Skeletal muscle cell (primary cell): Measurements from ENCODE around the gene HOXD1.

ENCODE experiments used
- DNase-seq: peaks from one replicate; pipeline ENCODE4 v3.0.0-alpha.2; 2010; ENCODE audit warnings: low read depth
- H3K4me3 ChIP-seq: 2 replicates; pipeline ENCODE4 v1.5.1; 2011; ENCODE audit warnings: low read depth, mild to moderate bottlenecking, control low read depth, low read length, moderate library complexity

HOXD1 gene

DNA sequence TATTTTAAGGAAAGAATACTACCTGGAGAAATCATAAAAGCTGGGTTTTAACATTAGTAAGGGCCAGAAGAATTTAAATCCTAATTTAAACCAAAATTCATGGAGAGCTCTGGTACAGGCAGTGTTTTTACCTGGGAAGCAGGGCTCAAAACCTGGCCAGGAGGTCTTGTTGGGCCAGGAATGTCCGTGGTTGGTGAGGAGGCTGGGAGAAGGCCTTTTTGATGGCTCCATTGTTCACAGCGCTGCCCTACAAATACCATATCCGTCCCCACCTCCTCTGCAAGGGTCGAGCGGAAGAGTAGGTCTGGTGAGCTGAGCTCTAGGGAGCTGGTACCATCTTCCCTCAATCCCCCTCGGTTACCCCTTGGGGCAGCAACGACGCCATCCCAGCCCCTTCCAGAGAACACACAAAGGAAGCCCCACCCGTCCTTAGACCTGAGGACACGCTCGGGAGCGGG is 10.9 kb upstream of the HOXD1 start:
- H3K4me3 ChIP-seq = peak overlapping the region; percentile 43
- DNase-seq = no peak

DNA sequence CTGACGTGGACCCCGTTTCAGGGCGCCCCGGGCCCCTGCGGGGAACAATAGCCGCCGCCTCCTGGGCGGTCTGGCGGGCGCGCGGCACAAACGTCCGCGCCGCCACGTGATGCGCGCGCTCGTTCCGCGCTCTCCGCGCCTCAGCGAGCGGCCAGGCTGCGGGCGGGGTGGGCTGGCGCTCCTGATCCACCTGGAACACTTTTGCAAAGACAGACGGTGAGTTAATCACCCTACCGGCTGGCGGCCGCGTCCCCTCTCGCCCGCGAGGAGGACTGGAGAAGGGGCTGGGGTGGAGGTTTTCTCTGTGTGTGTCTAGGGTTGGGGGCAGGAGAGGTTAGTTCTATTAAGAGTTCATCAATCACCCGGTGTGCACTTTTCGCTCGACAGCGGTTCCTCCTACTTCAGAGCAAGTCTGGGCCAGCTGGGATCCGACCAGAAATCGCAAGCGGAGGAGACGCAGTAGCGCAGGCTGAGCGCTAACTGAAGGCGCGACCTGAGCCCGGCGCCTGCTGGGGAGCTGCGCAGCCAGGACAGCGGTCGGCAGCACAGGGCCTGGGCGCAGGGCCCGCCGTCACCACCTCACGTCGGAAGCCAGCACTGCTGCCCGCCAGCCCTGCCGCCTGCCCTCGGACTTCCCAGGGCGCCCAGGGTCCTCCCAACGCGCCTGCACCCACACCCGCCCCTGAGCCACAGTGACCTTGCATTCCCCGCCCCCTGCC is 10.3 kb upstream of the HOXD1 start:
- peak overlapping the region; percentile 43 for H3K4me3 ChIP-seq

DNA sequence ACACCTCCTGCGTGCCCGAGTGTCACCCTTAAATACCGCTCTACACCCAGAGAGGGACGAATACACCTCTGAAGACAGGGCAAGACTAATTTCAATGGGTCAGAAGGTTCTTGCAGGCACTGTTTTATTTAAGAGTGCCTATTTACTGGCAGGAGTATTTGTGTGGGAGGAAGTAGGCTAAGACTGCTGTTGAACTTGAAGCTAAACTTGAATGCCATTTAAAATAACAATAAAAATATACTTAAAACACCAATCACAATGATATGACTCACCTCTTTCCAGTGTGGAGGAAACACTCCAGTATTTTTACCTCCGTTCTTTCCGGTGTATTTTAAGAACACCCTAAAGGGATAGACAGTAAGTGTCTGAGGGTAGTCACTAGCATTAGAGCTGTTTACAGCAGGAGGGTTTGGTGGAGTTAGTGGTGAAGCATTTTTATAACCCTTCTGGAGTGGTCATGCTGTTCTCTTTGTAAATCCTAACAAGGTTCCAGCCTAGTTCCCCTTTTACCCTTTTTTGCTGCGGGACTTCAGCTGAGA is 9.6 kb upstream of the HOXD1 start:
- peak overlapping the region; percentile 43 for H3K4me3 ChIP-seq
- no peak for DNase-seq

More for the DNA sequence above, 10.3 kb upstream of the HOXD1 start:
- no peak for DNase-seq

DNA sequence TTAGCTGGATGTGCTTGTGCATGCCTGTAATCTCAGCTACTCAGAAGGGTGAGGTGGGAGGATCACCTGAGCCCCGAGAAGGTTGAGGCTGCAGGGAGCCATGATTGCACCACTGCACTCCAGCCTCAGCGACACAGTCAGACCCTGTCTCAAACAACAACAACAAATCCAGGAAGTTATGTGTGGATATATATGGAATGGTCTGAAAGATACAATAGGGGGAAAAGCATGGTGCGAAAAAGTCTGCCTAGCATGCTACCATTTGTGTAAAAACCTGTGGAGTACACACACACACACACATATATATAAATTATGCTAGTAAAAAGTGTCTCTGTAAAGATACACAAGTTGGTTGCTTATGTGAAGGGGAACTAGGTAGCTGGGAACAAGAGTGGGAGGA is 6.9 kb upstream of the HOXD1 start:
- no peak overlapping the region for H3K4me3 ChIP-seq
- DNase-seq = no peak

DNA sequence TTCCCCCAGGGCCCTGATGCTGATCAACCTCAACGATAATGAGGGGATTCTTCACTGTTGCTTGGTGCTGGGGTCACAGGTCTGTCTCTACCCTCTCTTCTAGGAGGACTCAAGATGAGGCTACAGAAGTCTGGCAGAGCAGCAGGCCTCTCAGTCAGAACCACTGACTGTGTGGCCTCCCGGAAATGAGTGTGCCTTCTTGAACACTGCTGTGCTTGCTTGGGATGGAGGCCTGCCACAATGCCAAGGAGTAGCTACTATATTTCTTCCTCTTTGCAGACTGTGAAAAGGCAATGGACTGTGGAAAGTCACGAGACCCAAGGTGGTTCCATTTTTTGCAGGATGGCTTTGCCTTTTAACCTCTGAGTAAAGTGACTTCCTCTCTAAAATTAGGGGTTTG is 5.8 kb upstream of the HOXD1 start:
- no peak overlapping the region for H3K4me3 ChIP-seq
- no peak for DNase-seq

DNA sequence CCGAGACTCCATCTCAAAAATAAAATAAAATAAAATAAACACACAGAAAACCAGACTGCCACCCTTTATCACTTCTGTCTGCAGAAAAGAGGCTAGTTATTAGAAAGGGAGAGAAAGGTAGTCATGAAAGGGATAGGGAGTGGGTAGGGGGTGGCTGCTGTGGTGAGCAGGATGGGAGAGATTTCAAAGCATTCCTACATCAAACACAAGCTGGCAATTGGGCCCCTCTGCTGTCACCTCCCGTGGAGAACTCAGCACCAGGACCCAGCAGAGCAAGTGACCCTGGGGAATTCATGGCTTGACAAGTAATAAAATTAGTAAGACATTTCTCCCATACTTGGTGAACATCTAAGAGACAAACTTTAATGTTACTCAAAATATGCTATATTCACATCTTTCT is 3.7 kb upstream of the HOXD1 start:
- DNase-seq = no peak
- H3K4me3 ChIP-seq = no peak overlapping the region

DNA sequence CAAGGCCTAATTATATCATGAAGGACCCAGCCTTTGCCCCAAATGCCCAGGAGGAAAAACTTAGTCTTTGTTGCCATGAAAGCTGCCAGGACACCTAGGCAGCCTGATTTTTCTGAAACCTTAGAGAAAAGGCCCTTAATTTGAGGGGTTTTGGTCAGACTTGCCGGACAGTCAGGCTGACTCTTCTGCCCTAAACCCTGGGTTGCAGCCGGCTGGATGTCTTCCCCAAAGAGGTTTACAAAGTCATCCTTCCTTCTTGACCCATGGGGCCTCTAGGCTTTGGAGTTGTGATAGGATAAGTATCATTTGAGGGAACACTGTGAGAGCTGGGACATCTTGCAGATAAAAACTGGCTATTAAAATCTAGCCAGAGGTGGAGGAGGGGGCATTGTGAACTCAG is 2.4 kb upstream of the HOXD1 start:
- DNase-seq = no peak
- H3K4me3 ChIP-seq = no peak overlapping the region

DNA sequence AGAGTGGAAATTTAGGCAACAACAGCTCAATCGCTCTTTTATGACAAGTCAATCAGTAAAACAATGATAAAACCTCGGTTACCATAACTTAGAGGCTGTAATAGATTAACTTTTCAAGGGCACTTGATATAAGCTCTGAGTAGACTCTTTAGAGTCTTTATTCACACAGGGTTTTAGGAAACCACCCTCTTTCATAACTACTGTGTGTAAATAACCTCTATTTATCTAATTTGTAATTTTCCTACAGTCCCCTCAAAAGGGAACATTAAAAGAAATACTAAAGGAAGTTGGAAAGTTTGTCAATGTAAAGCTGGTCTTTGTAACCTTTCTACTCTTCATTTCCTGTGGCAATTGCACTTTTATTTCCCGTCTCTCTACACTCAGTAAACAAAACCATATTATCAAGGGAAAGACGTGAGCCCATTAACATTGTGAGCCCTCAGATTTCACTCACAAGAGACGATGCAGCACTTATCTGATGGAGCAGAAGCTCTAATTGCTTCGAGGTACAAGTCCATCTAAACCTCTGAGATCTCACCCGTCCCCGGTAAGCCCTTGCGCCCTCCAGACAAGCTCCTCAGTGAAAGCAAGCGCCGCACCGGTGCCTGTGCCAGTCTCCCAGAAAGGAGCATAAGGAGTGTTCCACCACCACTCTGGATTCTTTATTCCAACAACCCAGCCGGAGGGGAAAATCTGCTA is 1.1 kb upstream of the HOXD1 start:
- peak overlapping the region; percentile 56 for H3K4me3 ChIP-seq
- no peak for DNase-seq

DNA sequence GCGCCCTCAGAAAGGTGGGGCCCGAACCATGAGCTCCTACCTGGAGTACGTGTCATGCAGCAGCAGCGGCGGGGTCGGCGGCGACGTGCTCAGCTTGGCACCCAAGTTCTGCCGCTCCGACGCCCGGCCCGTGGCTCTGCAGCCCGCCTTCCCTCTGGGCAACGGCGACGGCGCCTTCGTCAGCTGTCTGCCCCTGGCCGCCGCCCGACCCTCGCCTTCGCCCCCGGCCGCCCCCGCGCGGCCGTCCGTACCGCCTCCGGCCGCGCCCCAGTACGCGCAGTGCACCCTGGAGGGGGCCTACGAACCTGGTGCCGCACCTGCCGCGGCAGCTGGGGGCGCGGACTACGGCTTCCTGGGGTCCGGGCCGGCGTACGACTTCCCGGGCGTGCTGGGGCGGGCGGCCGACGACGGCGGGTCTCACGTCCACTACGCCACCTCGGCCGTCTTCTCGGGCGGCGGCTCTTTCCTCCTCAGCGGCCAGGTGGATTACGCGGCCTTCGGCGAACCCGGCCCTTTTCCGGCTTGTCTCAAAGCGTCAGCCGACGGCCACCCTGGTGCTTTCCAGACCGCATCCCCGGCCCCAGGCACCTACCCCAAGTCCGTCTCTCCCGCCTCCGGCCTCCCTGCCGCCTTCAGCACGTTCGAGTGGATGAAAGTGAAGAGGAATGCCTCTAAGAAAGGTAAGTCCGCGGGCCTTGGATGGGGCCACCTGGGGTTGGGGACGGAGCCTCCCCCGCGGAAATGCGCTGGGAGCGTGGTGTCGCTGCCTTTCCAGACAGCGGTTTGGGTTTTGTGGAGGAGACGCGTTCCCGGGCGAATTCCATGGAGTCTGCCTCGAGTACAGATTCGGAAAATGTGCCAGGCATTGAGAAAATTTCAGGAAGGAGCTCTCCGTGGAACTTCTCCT is 559 bp downstream of the HOXD1 start:
- H3K4me3 ChIP-seq = peak overlapping the region; percentile 56
- no peak for DNase-seq

DNA sequence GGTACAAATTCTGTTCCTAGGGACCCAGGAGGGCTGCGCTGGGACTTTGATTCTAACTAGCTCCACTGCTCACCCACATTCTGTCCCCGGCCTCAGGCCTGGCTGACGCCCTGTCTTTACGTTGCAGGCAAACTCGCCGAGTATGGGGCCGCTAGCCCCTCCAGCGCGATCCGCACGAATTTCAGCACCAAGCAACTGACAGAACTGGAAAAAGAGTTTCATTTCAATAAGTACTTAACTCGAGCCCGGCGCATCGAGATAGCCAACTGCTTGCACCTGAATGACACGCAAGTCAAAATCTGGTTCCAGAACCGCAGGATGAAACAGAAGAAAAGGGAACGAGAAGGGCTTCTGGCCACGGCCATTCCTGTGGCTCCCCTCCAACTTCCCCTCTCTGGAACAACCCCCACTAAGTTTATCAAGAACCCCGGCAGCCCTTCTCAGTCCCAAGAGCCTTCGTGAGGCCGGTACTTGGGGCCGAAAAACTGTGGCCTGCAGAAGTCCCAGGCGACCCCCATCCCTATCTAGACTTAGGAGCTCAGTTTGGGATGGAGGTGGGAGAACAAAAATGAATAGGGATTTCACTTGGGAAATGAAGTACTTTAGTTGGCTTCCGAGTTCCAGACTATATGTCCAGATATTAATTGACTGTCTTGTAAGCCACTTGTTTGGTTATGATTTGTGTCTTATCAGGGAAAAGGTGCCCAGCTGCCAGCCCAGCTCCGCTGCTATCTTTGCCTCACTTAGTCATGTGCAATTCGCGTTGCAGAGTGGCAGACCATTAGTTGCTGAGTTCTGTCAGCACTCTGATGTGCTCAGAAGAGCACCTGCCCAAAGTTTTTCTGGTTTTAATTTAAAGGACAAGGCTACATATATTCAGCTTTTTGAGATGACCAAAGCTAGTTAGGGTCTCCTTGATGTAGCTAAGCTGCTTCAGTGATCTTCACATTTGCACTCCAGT is 1.5 kb downstream of the HOXD1 start:
- no peak overlapping the region for H3K4me3 ChIP-seq
- no peak for DNase-seq

DNA sequence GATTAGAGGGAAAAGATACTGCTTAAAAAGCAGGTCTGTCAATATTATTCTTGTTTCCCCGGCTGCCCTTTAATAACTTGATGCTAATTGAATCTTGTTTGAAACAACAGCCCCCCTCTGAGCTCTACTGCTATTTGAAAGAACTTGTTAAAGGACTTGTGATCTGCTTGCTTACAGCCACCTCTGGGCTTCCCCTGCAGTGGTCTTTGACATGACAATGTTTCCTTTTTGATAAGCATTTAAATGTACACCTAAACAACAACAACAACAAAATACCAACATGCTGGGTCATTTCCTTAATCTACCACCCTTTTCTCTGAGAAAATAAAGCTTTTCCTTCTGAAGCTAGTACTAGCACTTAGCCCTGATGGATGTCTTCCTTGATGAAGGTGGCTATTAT is 3.9 kb downstream of the HOXD1 start:
- DNase-seq = no peak
- H3K4me3 ChIP-seq = no peak overlapping the region

DNA sequence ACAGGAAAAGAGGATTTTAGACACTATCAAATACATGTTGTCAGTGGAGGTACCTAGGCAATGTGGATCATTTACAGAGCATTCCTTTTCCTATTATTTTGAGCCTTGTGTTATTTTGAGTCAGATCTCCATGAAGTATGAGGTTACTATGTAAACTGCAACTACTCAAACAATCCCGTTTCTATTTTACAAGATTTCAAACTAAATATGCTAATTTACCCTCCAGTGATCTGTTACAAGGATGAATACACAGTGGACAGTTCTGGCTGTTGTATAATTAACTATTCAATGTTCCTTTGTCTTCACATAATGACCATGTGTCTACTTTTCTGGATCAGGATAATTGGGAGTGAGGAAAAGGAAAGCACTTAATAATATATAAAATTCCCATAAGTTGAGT is 4.6 kb downstream of the HOXD1 start:
- no peak for DNase-seq
- no peak overlapping the region for H3K4me3 ChIP-seq

DNA sequence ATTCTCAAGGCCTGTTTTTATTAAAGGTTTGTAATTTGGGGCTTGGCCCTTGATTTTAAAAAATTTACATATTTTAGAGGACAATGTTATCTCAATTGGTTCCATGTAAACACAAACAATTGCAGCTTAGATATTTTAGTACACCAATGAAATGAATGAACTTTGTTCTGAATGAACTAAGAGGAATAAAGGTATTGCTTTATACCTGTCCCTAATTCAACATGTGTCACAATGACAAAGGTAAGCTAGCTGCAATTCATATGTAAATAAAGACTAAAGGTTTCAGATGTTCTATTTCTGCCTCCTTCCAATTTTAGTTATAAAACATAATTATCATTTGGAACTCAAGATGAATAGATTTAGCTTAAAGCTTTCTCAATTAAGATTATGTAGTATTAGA is 11.4 kb downstream of the HOXD1 start:
- DNase-seq = no peak

DNA sequence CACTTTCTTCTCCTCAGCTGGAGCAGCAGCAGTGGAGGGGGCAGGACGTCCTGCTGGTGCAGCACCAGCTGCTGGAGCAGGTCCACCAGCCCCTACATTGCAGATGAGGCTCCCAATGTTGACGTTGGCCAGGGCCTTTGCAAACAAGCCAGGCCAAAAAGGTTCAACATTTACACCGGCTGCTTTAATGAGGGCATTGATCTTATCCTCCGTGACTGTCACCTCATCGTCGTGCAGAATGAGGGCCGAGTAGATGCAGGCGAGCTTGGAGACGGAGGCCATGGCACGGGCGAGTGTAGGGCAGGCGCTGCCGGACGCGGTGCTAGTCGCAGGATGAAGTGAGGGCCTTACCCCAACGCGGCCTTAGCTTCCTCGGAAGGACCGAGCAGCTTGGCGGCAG is 12.5 kb downstream of the HOXD1 start:
- DNase-seq = no peak

More for the DNA sequence above, 11.4 kb downstream of the HOXD1 start:
- H3K4me3 ChIP-seq = no peak overlapping the region

DNA sequence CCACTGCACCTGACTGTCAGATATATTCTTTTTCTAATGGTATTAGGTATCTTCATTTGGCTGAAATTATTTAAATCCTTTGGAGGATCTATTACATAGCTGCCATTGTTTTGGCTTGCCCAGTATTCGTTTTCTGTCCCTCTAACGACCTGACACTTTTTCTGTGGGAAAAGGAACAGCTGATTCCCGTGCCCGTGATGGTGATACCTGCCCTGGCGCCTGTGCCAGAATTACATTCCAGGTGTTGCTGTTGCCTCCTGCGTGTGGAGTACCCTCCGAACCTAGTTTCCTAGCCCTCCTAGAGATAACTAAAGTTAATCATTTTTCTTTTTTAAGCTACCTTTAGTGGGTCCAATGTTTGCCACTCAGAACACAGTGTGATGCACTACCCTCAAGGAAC is 14.0 kb downstream of the HOXD1 start:
- no peak overlapping the region for H3K4me3 ChIP-seq
- no peak for DNase-seq

More for the DNA sequence above, 12.5 kb downstream of the HOXD1 start:
- no peak overlapping the region for H3K4me3 ChIP-seq

DNA sequence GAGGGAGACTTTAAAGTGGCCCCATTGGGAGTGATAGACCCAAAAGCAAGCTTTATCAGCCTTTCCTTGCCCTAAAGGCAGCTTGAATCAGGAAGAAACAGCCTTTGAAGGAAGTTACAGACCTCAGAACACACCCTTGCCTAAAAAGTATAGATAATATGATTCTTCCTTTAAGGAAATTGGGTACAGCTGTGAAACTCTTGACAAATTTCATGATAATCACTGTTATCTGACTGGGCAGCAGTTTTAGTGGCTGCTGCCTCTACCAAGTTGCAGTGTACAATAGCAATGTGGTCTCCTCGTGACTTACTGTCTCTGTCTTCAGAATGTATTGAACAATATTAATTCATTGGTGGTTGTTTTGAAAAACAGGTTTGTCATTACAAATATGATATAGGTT is 16.7 kb downstream of the HOXD1 start:
- H3K4me3 ChIP-seq = no peak overlapping the region
- DNase-seq = no peak

DNA sequence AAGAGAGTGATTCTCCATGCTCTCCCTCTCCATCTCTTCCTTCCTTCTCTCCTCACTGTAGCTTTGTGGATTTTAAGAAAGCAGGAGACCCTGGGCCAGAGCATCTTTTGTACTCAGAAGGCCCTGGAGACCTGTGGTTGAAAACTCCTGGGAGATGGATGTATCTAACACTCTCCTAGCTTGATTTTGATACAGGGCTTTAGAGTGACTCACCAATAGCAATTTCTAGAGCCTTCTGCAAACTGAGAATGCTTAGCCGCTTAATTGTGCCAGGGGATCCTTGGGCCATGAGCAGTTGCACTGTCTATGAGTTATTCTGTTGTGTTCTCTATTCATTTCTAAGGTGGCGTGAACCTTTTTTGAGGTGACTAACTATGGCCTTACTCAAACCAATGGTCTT is 17.7 kb downstream of the HOXD1 start:
- DNase-seq = no peak
- no peak overlapping the region for H3K4me3 ChIP-seq

DNA sequence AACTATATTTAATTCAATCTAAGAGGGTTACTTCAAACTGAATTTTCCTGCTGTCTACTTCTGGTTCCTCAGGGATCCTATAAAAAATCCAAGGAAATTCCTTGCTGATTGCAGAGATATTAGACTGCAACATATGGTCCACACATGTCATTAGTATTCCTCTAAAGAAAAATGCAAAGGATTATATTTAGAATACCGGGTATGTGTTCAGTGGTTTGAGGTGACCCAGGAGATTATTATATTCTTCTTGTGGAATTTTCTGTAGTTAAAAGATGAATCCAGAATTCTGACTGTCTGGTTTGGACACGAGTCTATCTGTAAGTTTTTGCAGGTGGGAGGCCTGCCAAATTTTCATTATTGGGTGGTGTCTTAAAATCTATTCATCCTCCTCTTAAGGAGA is 18.2 kb downstream of the HOXD1 start:
- H3K4me3 ChIP-seq = no peak overlapping the region
- DNase-seq = no peak

DNA sequence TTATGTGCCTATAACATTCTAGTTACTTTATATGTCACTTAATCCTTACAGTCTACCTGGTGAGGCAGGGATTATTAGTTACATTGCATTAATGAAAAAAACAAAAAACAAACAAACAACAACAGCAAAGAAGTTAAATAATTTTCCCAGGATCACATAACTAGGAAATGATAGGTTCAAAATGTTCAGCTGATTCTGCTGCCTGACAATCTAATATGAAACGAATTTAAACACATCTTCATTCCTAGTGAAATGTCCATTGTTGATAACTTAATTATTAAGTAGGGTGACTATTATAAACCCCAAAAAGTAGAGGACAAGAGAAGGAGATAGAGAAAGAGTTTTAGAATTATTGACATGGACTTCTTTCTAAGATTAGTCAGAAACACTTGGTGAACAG is 22.6 kb downstream of the HOXD1 start:
- no peak for DNase-seq
- H3K4me3 ChIP-seq = no peak overlapping the region
